Mesenteric fat pad (tissue), 1 donor: ENCODE measurements around the gene NRIP1. TPM values are rescaled to one million over a fixed set of nuclear protein-coding genes. Genes with fewer than 3 reads are reported as not detected.
A peak's percentile ranks its signal among the peaks of the same experiment; 100 is the strongest.

Experiments
- DNase-seq: peaks from one replicate; pipeline ENCODE4 v3.0.0-alpha.2; 2020; ENCODE audit warnings: low spot score
- long read RNA-seq: library from polyadenylated mRNA; unstranded; transcript quantifications from one replicate; pipeline ENCODE4 v2.0.0, GENCODE V29; 2020
- total RNA-seq: library from RNA; stranded (reverse); fragmentation: NEBNext Ultra II Directional; extraction: Animal tissue kit (Norgen Biotek cat#: 25700); gene quantifications from one replicate; pipeline ENCODE4 v1.2.1, GENCODE V29; 2021
- donor health status: DM: yes; HTN: yes; CAD: no.

The NRIP1 gene, protein sequence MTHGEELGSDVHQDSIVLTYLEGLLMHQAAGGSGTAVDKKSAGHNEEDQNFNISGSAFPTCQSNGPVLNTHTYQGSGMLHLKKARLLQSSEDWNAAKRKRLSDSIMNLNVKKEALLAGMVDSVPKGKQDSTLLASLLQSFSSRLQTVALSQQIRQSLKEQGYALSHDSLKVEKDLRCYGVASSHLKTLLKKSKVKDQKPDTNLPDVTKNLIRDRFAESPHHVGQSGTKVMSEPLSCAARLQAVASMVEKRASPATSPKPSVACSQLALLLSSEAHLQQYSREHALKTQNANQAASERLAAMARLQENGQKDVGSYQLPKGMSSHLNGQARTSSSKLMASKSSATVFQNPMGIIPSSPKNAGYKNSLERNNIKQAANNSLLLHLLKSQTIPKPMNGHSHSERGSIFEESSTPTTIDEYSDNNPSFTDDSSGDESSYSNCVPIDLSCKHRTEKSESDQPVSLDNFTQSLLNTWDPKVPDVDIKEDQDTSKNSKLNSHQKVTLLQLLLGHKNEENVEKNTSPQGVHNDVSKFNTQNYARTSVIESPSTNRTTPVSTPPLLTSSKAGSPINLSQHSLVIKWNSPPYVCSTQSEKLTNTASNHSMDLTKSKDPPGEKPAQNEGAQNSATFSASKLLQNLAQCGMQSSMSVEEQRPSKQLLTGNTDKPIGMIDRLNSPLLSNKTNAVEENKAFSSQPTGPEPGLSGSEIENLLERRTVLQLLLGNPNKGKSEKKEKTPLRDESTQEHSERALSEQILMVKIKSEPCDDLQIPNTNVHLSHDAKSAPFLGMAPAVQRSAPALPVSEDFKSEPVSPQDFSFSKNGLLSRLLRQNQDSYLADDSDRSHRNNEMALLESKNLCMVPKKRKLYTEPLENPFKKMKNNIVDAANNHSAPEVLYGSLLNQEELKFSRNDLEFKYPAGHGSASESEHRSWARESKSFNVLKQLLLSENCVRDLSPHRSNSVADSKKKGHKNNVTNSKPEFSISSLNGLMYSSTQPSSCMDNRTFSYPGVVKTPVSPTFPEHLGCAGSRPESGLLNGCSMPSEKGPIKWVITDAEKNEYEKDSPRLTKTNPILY (N-terminal part only)
- total RNA-seq, result 57.8 TPM
- long read RNA-seq, full-length matches to known transcripts, result 2 of 14 reads
- long read RNA-seq, partial matches to known transcripts, result 0 of 14 reads
- long read RNA-seq, other reads (novel, unspliced or antisense), result 12 of 14 reads

DNA sequence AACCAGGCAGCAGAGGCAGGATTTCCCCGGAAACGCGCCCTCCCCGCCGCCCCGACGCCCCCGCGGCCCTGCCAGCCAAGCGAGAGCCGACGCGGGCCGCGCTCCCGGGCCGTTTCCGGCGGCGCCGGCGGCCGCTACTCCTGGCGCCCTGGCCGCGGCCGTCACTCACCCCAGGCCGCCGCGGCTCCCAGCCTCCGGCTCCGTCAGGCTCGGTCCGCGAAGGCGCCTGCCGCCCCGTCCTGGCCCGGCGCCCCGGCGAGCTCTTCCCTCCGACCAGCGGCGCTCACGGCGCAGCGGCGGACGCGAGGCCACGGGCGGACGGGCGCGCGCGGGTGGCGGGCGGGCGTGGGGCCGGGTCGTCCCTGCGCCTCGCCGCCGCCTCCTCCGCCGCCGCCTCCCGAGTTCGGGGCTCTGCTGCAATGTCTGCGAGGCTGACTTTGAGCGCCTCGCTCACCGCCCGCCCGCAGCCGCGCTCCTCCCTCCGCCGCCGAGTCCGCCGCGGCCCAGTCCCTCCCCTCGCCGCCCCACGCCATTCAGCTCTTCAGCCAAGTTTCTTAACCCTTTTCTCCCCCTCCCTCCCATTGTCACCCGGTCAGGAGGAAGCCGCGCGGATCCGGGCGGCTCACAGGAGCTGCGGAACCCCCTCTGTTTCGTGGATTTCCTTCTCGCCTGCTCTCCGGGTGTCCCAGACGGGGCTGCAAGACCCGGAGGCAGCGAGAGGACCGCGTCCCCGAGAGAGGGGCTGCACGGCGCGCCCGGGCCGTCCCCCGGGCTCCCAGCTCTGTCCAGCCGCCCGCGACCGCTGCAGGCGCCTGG, at the start of gene NRIP1:
Gene NRIP1, minus strand, starts transcription at position 425 of the 816 bp plus-strand sequence. CDS start 96,808 bp downstream, outside the sequence.
- peak; percentile 98 for DNase-seq

DNA sequence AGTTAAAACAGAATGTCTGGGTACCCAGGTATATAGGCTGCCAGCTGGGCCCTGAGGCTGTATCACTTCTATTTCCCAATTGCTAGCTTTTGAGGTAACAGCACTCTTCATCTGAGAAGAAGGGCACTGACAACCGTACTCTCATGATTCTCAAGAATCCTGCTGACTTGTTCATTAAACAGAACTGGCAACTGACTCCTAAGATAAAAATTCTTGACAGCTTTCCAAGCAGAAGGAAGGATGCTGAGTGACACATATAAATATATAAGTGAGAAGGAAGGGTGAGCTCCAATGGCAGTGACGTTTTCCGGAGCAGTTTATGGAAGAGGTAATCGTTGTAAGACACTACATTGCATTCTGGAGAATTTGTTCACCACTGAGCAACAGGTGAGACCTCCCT, 48.1 kb upstream of the NRIP1 start:
- DNase-seq, result no peak

DNA sequence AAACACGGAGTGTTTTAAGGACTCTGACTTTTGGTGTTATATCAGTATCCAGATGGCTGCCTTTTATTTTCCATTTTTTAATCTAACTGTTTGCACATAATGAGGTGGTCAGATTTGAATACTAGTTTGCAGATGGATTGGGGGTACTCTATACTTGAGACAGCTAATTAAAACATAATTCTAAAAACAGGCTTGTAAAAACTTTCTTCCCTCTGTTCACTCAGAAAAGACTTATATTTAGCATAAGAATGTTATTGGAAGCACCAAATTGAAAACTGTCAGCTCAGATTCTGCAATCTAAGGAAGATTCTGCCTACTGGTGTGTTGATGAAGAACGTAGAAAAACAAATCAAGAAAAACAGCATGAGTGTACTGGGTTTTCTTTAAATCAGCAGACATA, 44.0 kb upstream of the NRIP1 start:
- no peak for DNase-seq

DNA sequence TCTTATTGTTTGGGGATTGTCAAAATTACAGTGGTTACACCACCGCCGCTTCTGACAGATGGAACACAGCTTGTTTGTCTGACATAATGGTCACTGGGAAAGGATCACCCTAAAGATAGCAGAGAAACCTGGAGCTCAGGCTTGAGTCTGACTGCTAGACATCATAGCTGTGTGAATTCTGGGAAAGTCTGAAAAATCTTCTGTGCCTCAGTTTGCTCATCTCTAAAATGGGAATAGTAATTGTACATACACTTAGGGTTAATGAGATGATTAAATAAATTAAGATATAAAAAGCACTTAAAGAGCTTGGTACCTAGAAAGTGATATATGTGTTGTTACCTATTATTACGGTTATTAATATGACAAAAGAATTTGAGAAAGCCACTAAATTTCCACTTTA, 39.7 kb upstream of the NRIP1 start:
- DNase-seq, result no peak

DNA sequence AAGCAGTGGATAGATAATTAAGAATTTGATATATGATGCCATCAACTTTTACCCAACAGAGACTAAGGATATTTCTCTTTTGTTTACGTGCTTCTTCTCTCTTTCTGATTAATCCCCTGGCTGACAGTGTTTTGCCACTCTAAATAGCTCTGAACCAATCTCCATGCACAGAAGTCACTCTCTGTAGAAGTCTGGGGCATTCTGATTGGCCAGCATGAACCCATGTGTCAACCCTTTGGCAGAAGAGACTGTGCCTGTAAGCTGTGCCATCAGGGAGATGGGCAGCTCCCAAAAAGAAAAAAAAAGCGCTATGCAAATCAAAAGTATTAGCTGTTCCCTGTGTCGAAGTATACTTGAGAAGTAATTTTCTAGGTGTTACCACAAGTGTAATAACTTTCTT, 34.1 kb upstream of the NRIP1 start:
- no peak for DNase-seq

DNA sequence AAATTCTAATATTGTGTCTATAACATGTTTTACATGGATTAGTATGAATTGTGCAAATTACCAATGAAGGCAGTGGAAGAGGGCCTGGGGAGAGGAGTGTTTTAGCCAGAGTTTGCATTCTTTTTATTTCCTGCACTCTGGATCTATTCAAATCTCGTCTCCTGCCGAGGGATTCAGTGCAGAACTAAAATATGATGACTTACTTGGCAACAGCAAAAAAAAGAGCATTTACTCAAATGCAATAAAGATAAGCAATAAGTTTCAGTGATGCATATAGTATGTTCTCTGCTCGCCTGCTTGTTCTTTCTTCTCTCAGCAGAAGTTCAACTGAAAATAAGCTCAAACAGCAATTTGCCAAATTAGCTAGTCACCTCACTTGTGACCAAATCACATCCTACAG, 33.4 kb upstream of the NRIP1 start:
- no peak for DNase-seq

DNA sequence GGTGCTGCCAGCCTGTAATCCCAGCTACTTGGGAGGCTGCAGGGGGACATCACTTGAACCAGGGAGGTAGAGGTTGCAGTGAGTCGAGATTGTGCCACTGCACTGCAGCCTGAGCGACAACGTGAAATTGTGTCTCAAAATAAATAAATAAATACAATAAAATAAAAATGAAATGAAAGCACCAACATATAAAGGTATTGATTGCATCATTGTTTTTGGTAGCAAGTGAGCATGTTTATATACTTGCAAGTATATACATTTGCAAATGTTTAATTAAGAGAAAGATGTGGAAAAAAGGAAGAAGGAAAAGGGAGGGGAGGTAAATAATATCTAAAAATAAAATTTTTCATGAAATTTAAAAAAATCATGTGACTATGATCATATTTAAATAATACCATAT, 32.8 kb upstream of the NRIP1 start:
- no peak for DNase-seq

DNA sequence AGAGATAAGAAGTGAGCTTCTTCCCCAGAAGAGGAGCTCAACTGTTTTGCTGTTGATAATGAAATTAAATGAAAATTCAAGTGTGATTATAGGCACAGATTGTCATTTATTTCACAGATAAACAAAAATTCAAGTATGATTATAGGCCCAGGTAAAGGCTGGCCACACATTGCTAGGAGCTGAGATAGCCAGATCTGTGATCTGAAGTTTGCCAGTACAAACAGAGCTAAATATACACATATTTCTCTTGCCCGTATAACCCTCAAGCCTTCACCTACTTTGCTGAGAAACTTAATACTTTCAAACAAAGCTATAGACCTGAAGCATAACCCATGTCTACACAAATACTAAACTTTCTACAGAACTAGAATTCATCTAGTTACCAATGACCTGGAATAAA, 31.3 kb upstream of the NRIP1 start:
- no peak for DNase-seq

DNA sequence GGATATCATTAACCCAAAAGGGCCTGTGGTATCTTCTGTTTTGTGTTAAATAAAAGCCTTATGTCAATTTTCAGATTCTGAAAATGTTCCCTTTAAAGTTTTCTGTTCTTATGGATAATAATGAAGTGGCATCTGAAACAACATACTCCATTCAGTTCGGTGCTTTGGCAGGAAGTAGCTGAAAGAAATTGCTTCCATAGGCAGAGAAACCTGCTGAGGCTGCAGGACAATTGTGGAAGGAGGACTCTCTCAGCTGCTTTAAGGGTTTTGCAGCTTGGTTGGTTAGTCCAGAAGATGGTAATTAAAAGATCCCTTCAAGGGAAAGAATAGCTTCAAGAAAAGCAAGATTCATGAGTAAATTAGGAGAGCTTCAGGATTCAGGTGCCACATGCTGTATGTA, 30.5 kb upstream of the NRIP1 start:
- no peak for DNase-seq

DNA sequence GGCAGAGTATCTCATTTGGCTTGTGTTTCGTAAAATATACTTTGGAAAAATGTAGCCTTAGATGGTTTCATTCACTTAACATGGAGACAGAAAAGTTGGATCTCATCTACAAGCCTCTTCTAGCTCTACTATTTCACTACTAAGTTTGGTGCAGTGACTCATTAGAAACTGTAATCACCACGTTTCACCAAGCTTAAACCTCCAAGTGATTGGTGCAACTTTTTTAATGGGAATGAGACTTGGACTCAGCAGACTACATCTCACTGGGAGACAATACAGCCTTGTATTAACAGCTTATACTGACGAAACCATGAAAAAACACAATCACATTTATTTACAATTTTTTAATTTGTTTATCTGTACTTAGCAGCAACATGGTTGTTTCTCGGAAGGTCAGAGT, 29.9 kb upstream of the NRIP1 start:
- no peak for DNase-seq

DNA sequence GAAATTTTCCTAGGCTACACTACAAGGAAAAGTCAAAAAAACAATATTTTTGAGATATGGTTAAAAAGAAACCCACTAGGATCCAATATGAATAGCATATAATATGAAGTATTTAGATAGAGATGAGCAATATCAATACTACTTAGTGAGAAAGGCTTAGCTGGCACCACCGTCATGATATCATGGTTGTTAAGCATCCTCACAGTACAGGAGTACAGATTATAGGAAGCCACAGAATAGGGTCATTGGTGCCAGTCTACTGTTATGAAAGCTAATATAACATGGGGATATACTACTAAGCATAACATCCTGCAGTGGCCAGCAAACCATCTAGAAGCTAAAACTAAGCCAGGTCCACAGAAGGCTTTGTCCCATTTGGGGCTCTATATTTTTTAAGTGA, 28.4 kb upstream of the NRIP1 start:
- DNase-seq, result no peak

DNA sequence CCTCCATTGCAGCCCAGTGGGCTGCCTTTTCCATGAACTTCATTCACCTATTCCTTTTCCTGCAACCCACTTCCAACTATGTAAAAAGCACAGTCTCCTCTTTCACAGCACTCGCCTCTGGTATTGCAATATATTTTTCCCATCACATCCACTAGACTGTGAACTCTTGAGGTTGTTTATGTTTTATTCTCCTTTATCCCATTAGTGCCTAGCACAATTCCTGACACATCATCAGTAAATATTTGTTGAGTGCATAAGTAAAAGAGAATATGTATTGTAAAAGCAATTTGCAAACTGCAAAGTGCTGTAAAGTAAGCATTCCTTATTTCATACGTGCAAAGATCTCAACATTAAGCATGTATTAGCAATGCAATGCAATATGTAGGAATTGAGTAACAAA, 27.9 kb upstream of the NRIP1 start:
- no peak for DNase-seq

DNA sequence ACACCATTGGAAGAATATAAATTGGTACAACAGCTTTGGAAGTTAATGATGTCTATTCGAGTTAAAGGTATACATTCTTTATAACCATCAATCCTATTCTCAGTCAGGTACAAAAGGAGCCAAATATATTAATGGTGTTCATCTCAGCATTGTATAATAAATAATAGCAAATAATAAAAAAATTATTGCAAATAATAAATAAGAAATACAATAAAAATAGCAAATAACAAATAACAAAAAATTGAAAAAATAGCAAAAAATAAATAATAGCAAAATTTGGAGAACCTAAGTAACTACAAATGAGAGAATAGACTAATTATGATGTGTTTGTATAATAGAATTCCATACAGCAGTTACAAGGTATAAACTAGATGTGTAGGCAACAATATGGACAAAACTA, 25.6 kb upstream of the NRIP1 start:
- DNase-seq, result no peak

DNA sequence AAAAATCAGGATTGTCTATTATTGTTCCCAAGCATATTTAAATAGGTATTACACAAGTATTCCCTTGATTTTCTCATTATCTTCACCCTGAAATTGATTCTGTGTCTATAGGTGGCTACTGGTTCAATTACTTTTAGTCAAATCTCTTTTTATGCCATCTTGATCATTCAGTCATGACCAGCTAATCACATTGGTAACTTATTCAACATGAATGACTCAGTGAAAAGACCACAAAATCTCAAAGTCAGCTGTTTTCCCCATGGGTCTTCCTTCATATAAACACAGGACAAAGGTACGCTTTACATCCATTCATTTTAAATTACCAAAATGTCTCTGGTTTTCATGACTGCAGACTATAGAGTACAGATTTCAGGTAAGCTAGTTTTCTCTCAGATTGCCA, 23.7 kb upstream of the NRIP1 start:
- DNase-seq, result no peak

DNA sequence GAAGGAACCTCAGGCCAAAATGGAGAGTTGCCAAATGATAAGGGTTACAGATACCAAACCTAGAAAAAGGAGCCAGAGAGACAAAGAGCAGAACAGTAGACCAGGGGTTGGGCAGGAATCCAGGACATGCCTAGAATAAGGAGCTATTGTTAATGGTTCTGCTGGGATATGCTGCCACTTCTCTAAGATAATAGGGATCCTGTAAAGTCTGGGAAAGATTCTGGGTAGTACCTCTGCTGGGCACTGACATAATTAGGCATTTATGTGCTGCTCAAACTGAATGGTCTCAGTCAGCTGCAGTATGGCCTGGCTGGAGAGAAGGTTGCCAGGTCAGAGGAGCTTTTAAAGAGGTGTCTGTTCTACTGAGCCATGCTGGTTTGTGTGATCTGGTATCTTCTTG, 19.9 kb upstream of the NRIP1 start:
- DNase-seq, result no peak

DNA sequence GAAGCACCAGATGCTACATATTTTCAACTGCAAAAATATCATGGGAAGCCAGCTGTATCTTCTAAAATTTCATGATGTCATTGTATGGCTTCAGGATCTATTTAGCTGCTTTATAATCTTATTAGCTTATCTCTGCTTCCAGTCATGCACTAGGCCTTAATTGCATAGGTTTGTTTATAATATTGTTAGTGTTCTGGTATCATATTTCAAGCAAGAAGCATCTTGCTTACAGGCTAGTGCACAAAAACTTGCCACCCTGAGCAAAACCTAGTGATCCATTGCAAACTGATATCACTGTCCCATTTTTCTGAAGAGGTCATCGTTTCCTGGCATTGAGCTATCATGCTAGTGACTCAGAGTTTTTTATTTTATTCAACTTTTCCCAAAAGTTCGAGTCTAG, 15.7 kb upstream of the NRIP1 start:
- DNase-seq, result no peak

DNA sequence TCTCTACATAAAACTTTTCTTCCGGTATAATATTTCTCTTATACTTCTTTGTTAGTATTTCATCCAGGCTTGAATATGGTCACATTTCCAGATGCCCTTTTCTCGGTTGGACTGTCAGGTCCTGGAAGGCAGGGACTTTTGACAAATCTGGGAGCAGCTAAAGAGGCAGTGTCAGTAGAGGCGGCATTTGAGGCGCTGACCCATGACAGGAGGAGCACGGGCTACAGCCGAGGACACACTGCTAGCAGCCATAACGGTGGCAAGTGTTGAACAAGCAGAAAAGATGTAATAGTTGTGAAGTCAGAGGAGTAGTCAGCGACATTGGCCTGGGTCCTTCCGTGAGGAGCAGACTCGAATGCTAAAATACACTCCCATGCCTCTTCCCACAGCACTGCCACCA, 14.5 kb upstream of the NRIP1 start:
- no peak for DNase-seq

DNA sequence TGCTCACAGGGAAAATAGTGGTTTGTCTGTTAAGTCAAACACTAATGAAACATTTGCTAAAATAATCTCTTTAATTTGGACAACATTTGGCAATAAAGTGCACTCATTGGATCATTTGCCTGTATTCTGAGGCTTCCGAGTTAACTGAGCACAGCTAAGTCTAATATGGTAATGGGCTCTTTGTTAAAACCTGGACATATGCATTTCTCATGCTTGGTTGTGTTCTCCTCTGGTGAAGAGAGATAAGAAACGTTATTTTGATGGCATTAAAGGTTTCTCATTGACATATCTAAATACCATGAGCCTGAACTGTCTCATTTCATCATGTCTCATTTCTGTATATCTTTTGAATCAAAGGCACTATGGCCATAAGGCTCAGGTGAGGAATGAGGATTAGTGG, 13.4 kb upstream of the NRIP1 start:
- DNase-seq, result no peak

DNA sequence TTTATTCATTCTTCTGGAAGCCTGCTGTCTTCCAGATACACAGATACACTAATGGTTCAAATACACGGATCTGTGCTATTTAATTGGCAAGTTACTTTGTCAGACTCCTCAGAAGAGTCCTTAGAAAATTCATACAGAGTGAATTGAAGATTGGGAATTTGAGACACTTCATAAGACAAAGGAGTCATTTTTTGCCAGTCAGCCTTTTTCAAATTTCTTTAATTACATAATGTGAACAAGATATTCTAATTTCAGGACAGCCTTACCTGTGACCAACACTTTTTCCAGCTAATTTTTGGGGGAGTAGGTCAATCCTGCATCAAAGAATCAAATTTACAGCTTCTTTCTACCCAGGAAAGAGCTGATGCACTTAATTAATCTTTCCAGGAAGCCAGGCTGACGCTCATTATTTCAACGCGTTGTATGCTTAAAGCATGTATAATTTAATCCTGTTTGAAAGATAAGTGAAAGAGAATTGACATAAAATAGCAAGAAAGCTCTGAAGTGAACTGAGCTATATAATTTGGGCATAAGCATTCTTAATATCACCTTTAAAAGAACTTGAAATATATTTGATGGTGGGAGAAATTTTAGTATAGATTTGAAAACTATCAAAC, 12.8 kb upstream of the NRIP1 start:
- no peak for DNase-seq

DNA sequence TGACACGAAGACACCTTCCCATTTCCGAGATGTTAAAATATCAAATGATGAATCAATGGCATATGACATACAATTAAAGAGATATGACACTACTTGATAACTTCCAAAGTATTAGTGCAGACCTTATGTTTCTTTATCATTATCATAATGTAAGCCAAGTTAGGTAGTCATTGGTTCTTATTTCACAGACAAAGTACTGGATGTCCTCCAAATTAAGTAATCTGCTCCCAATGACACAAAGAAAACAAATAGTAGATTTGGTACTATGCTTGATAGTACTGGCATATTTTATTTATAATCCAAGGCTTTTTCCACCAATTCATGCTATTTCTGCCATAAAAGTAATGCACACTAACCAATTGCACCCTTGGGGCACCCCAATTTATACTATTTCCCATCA, 11.9 kb upstream of the NRIP1 start:
- DNase-seq, result no peak

DNA sequence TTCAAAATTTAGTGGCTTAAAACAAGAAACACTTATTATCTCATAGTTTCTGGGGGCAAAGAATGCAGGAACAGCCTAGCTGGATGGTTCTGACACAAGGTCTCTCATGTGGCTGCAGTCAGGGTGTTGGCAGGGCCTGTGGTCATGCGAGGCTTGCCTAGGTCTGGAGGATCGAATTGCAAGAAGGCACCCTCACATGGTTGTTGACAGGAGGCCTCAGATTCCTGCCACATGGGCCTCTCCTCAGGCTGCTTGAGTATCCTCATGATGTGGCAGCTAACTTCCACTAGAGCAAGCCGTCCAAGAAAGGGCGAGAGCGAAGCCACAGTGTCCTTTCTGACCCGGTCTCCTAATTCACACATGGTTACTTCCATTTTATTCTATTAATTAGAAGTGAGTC, 6.2 kb upstream of the NRIP1 start:
- DNase-seq, result no peak
